Natural killer cell (primary cell): ENCODE data around the gene ANKRD12. TPM values are rescaled to one million over a fixed set of nuclear protein-coding genes. Genes with fewer than 3 reads are reported as not detected.
A peak's percentile ranks its signal among the peaks of the same experiment; 100 is the strongest.

ENCODE experiments used
- ATAC-seq, 3 donors: fragments of 150-1000 bp in 2 of 3; fragments of 200-7000 bp in 1 of 3; cut with Tn5 transposase; 1 replicate in 1 of 3; 2 replicates in 2 of 3; pipeline ENCODE4 v1.10.0; 2021; ENCODE audit warnings: mild to moderate bottlenecking in 2 of 3, moderate library complexity in 2 of 3
- DNase-seq, 2 donors: peaks; one replicate each; pipeline versions ENCODE4 v3.0.0 to v3.0.0-alpha.2; 2013 to 2021; ENCODE audit warnings: mixed read lengths in 1 of 2
- H3K27ac ChIP-seq: one replicate; pipeline ENCODE4 v1.5.1; 2013; ENCODE audit warnings: mild to moderate bottlenecking, low read length
- H3K27me3 ChIP-seq: one replicate; pipeline ENCODE4 v1.6.1; 2013; ENCODE audit warnings: low read length; ENCODE audit not compliant: control insufficient read depth, insufficient read depth
- H3K36me3 ChIP-seq: one replicate; pipeline ENCODE4 v1.6.1; 2013; ENCODE audit warnings: low read length; ENCODE audit not compliant: control insufficient read depth, insufficient read depth
- H3K4me1 ChIP-seq: one replicate; pipeline ENCODE4 v1.6.1; 2013; ENCODE audit warnings: low read length; ENCODE audit not compliant: control insufficient read depth, insufficient read depth
- H3K4me3 ChIP-seq: one replicate; pipeline ENCODE4 v1.5.1; 2013; ENCODE audit warnings: low read length
- H3K9me3 ChIP-seq: one replicate; pipeline ENCODE4 v1.6.1; 2013; ENCODE audit warnings: low read length; ENCODE audit not compliant: control insufficient read depth, insufficient read depth
- H3K27ac Mint-ChIP-seq, 2 donors: one replicate each; pipeline ENCODE4 v1.8.0; 2022; ENCODE audit warnings: mild to moderate bottlenecking in 2 of 2, mixed read lengths in 2 of 2, moderate library complexity in 1 of 2
- H3K27me3 Mint-ChIP-seq, 2 donors: one replicate each; pipeline ENCODE4 v1.8.0; 2022; ENCODE audit warnings: low read depth in 2 of 2, mixed read lengths in 2 of 2
- H3K36me3 Mint-ChIP-seq: one replicate; pipeline ENCODE4 v1.8.0; 2022; ENCODE audit warnings: mixed read lengths
- H3K4me1 Mint-ChIP-seq, 2 donors: one replicate each; pipeline ENCODE4 v1.8.0; 2022; ENCODE audit warnings: mixed read lengths in 2 of 2
- H3K4me3 Mint-ChIP-seq: one replicate; pipeline ENCODE4 v1.8.0; 2022; ENCODE audit warnings: mild to moderate bottlenecking, moderate library complexity, mixed read lengths
- H3K9me3 Mint-ChIP-seq, 2 donors: one replicate each; pipeline ENCODE4 v1.8.0; 2022; ENCODE audit warnings: mixed read lengths in 2 of 2
- WGBS: methylation state at CpG from one replicate; pipeline ENCODE4 v1.1.7; 2013; ENCODE audit warnings: missing lambda C conversion rate; ENCODE audit not compliant: insufficient coverage; 5-methylcytosine and 5-hydroxymethylcytosine counted together
- intact Hi-C: fragments of 100-400 bp; cut with micrococcal nuclease; formaldehyde crosslinking; loops from one replicate; pipeline ENCODE4 v1.14.2; 2022
- total RNA-seq, 4 donors: library from RNA; stranded (reverse); fragments of 120-200 nt in 1 of 4; gene quantifications; one replicate each; pipeline versions ENCODE4 v1.2.3 to v1.2.4, GENCODE V29; 2013 to 2022
- TF ChIP-seq, protein P1 (sequence below): fragments of 200-600 bp; IDR thresholded peaks from one replicate; pipeline ENCODE4 v1.8.0; 2022; ENCODE audit warnings: antibody characterized with exemption

ANKRD12 gene
- total RNA-seq, 3 donors from 2014 or later (not counting 1 experiment from before 2014, with no cell fraction given), result 136 to 148 (median 141) TPM

DNA sequence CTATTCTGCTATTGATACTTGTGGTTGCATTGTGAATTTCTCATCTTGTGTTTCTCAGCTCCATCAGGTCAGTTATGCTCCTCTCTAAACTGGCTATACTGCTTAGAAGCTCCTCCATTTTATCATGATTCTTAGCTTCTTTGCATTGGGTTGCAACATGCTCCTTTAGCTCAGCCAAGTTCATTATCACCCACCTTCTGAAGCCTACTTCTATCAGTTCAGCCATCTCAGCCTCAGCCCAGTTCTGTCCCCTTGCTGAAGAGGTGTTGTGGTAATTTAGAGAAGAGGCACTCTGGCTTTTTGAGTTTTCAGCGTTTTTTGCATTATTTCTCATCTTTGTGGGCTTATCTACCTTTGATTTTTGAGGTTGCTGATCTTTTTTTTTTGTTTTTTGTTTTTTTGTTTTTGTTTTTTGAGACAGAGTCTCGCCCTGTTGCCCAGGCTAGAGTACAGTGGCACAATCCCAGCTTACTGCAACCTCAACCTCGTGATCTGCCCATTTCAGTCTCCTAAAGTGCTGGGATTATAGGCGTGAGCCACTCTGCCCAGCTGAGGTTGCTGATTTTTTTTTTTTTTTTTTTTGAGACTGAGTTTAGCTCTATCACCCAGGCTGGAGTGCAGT lies 36.0 kb downstream of the ANKRD12 start:
- TF ChIP-seq, protein P1, sequence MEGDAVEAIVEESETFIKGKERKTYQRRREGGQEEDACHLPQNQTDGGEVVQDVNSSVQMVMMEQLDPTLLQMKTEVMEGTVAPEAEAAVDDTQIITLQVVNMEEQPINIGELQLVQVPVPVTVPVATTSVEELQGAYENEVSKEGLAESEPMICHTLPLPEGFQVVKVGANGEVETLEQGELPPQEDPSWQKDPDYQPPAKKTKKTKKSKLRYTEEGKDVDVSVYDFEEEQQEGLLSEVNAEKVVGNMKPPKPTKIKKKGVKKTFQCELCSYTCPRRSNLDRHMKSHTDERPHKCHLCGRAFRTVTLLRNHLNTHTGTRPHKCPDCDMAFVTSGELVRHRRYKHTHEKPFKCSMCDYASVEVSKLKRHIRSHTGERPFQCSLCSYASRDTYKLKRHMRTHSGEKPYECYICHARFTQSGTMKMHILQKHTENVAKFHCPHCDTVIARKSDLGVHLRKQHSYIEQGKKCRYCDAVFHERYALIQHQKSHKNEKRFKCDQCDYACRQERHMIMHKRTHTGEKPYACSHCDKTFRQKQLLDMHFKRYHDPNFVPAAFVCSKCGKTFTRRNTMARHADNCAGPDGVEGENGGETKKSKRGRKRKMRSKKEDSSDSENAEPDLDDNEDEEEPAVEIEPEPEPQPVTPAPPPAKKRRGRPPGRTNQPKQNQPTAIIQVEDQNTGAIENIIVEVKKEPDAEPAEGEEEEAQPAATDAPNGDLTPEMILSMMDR, result no peak

DNA sequence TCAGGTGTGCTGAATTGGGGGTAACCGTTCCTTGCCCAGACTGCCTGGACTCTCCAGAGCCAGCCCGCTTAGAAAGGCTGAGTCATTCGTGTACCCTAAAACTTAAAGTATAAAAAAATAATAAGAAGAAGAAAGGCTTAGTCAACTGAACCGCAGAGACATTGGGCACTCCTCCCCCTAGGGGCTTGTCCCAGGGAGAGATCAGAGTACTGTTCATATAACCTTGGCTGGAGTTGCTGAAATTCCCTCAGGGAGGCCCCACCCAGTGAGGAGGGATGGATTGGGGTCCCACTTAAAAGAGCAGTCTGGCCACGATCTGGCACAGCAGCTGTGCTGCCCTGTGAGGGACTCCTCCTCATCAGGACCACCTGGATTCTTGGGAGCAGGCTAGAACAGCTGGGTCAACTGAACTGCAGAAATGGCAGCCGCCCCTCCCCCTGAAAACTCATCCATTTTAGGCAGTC lies 37.2 kb downstream of the ANKRD12 start:
- H3K27me3 ChIP-seq, result no peaks in the 10 kb centered on the region
- WGBS, result 89% methylated on average over 4 of the region's 6 CpGs
- Mint-ChIP-seq H3K27me3 (no peaks in the 10 kb centered on the region), H3K9me3 (no peaks in the 10 kb centered on the region), H3K4me1 (peaks cover 71 to 73% of the 10 kb centered on the region in 2 donors), H3K36me3 (no peaks in the 10 kb centered on the region), H3K4me3 (no peak overlapping the region), H3K27ac (peak overlapping the region in 1 of 2 donors; percentile 73)
- intact Hi-C loops, result no loop called here
- DNase-seq, result no peak
- ATAC-seq, result peak in 1 of 3 donors; percentile 21
- peaks cover 26% of the 10 kb centered on the region for H3K4me1 ChIP-seq
- no peak overlapping the region for H3K27ac ChIP-seq
- no peak overlapping the region for H3K4me3 ChIP-seq
- TF ChIP-seq, protein P1, result no peak
- no peaks in the 10 kb centered on the region for H3K9me3 ChIP-seq
- H3K36me3 ChIP-seq, result peaks cover 1% of the 10 kb centered on the region

More for the DNA sequence above, 36.0 kb downstream of the ANKRD12 start:
- H3K4me1 ChIP-seq, result peaks cover 26% of the 10 kb centered on the region
- H3K4me3 ChIP-seq, result no peak overlapping the region
- ATAC-seq, result peak in 1 of 3 donors; percentile 40
- WGBS, result 59% methylated on average over 4 of the region's 4 CpGs
- H3K4me3 Mint-ChIP-seq, result peak overlapping the region; percentile 4
- no peak overlapping the region for H3K27ac ChIP-seq
- H3K36me3 ChIP-seq, result peaks cover 1% of the 10 kb centered on the region
- H3K9me3 Mint-ChIP-seq, result no peaks in the 10 kb centered on the region
- peaks cover 74 to 78% of the 10 kb centered on the region in 2 donors for H3K4me1 Mint-ChIP-seq
- no peaks in the 10 kb centered on the region for H3K36me3 Mint-ChIP-seq
- peak overlapping the region; percentile 20 to 73 for H3K27ac Mint-ChIP-seq
- no peak for DNase-seq
- intact Hi-C loops, result no loop called here
- H3K27me3 Mint-ChIP-seq, result no peaks in the 10 kb centered on the region
- H3K9me3 ChIP-seq, result no peaks in the 10 kb centered on the region
- H3K27me3 ChIP-seq, result no peaks in the 10 kb centered on the region

DNA sequence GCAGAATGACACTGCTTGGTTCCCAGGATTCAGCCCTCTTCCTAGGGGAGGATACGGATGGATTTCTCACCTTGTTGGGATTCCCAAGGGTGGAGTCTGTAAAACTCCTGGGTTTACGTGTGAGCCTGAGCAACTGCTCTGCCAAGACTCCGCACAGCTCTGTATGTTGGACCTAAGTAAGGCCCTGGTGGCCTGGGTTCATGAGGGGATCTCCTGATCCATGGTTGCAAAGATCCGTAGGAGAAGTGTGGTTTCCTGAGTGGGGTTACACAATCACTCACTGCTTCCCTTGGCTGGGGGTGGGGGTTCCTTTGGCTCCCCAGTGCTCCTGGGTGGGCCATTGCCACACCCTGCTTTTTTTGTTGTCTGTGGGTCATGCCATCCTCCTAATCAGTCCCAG lies 37.7 kb downstream of the ANKRD12 start:
- peaks cover 26% of the 10 kb centered on the region for H3K4me1 ChIP-seq
- Mint-ChIP-seq H3K4me1 (peaks cover 68 to 70% of the 10 kb centered on the region in 2 donors), H3K9me3 (no peaks in the 10 kb centered on the region), H3K36me3 (no peaks in the 10 kb centered on the region), H3K27me3 (no peaks in the 10 kb centered on the region), H3K4me3 (no peak overlapping the region), H3K27ac (peak overlapping the region; percentile 7 to 65)
- WGBS, result 94% methylated on average over 3 of the region's 4 CpGs
- H3K27ac ChIP-seq, result no peak overlapping the region
- no peaks in the 10 kb centered on the region for H3K9me3 ChIP-seq
- no peaks in the 10 kb centered on the region for H3K27me3 ChIP-seq
- intact Hi-C loops, result no loop called here
- peaks cover 1% of the 10 kb centered on the region for H3K36me3 ChIP-seq
- no peak overlapping the region for H3K4me3 ChIP-seq
- TF ChIP-seq, protein P1, result no peak
- no peak for DNase-seq
- peak in 1 of 3 donors; percentile 17 for ATAC-seq
